GM23338 (cell line): Measurements from ENCODE around the gene SNX5. TPM values are rescaled to one million over a fixed set of nuclear protein-coding genes. Genes with fewer than 3 reads are reported as not detected.
A peak's percentile ranks its signal among the peaks of the same experiment; 100 is the strongest.

Experiments
- ATAC-seq: fragments of 200-7000 bp; cut with Tn5 transposase; 3 replicates; pipeline ENCODE4 v1.9.1; 2020
- DNase-seq: peaks from one replicate; pipeline ENCODE4 v3.0.0-alpha.2; 2015; ENCODE audit warnings: low spot score
- H2AFZ ChIP-seq: fragments of 200-600 bp; sonication (generic); 2 replicates; pipeline ENCODE4 v1.8.0; 2016; ENCODE audit warnings: antibody characterized with exemption, mild to moderate bottlenecking, moderate library complexity
- H3F3A ChIP-seq: fragments of 200-600 bp; sonication (generic); replicated peaks from 2 replicates; pipeline ENCODE4 v1.8.0; 2017; ENCODE audit warnings: antibody characterized with exemption, mixed run types, low read depth
- H3K27ac ChIP-seq: fragments of 200-600 bp; sonication (generic); 2 replicates; pipeline ENCODE4 v1.6.1; 2016; ENCODE audit warnings: low read depth
- H3K27me3 ChIP-seq: fragments of 200-600 bp; sonication (generic); 2 replicates; pipeline ENCODE4 v1.8.0; 2016; ENCODE audit warnings: mild to moderate bottlenecking, mixed run types, moderate library complexity; ENCODE audit not compliant: insufficient read depth
- H3K36me3 ChIP-seq: fragments of 200-600 bp; sonication (generic); 2 replicates; pipeline ENCODE4 v1.8.0; 2016; ENCODE audit warnings: mild to moderate bottlenecking; ENCODE audit not compliant: insufficient read depth
- H3K4me1 ChIP-seq: fragments of 200-600 bp; sonication (generic); 2 replicates; pipeline ENCODE4 v1.8.0; 2016; ENCODE audit warnings: mild to moderate bottlenecking, moderate library complexity; ENCODE audit not compliant: insufficient read depth
- H3K4me2 ChIP-seq: fragments of 200-600 bp; sonication (generic); 2 replicates; pipeline ENCODE4 v1.7.1; 2017; ENCODE audit warnings: mixed run types
- H3K4me3 ChIP-seq: fragments of 200-600 bp; sonication (generic); 2 replicates; pipeline ENCODE4 v1.6.1; 2016; ENCODE audit warnings: mixed run types
- H3K79me2 ChIP-seq: fragments of 200-600 bp; sonication (generic); replicated peaks from 2 replicates; pipeline ENCODE4 v1.8.0; 2017; ENCODE audit warnings: mild to moderate bottlenecking; ENCODE audit not compliant: insufficient read depth
- H3K9me2 ChIP-seq: fragments of 200-600 bp; sonication (generic); 2 replicates; pipeline ENCODE4 v1.8.0; 2017; ENCODE audit not compliant: insufficient read depth
- H4K20me1 ChIP-seq: fragments of 200-600 bp; sonication (generic); replicated peaks from 2 replicates; pipeline ENCODE4 v1.8.0; 2017; ENCODE audit warnings: mild to moderate bottlenecking; ENCODE audit not compliant: insufficient read depth
- H3K27ac Mint-ChIP-seq: 2 replicates; pipeline ENCODE4 v1.8.0; 2020; ENCODE audit warnings: inconsistent platforms, mild to moderate bottlenecking, moderate library complexity, mixed read lengths
- H3K27me3 Mint-ChIP-seq: 3 replicates; pipeline ENCODE4 v1.8.0; 2022; ENCODE audit warnings: low read depth, mild to moderate bottlenecking, moderate library complexity, mixed read lengths, inconsistent platforms; ENCODE audit not compliant: insufficient read depth, poor library complexity
- H3K36me3 Mint-ChIP-seq: 3 replicates; pipeline ENCODE4 v1.8.0; 2021; ENCODE audit warnings: low read depth, mild to moderate bottlenecking, inconsistent platforms, moderate library complexity, mixed read lengths
- H3K4me1 Mint-ChIP-seq: 3 replicates; pipeline ENCODE4 v1.8.0; 2020; ENCODE audit warnings: mild to moderate bottlenecking, inconsistent platforms, mixed read lengths
- H3K4me3 Mint-ChIP-seq: 3 replicates; pipeline ENCODE4 v1.8.0; 2021; ENCODE audit warnings: moderate library complexity, mild to moderate bottlenecking, inconsistent platforms, mixed read lengths
- H3K9me3 Mint-ChIP-seq: 3 replicates; pipeline ENCODE4 v1.8.0; 2020; ENCODE audit warnings: moderate library complexity, mild to moderate bottlenecking, inconsistent platforms, mixed read lengths
- CTCF ChIP-seq, 2 experiments: fragments of 200-600 bp in 1 of 2; sonication (generic) in 1 of 2; conservative IDR thresholded peaks; 2 replicates each; pipeline versions ENCODE4 v1.5.1 to v1.6.1; 2016 to 2017; ENCODE audit warnings: antibody characterized with exemption in 2 of 2, low read depth in 2 of 2, mild to moderate bottlenecking in 2 of 2, moderate library complexity in 1 of 2
- ZNF114 ChIP-seq: fragments of 250-450 bp; sonication (Bioruptor Pico); IDR thresholded peaks from 2 replicates; pipeline ENCODE4 v1.5.0; 2020; ENCODE audit warnings: mild to moderate bottlenecking, moderate library complexity
- ZNF331 ChIP-seq: fragments of 250-450 bp; sonication (Bioruptor Pico); IDR thresholded peaks from 2 replicates; pipeline ENCODE4 v1.5.0; 2020; ENCODE audit warnings: low read depth, mild to moderate bottlenecking, moderate library complexity
- ZNF462 ChIP-seq: fragments of 250-450 bp; sonication (Bioruptor Pico); IDR thresholded peaks from 2 replicates; pipeline ENCODE4 v1.5.0; 2020; ENCODE audit warnings: mild to moderate bottlenecking, moderate library complexity
- polyA plus RNA-seq: library from polyadenylated mRNA; unstranded; fragments of >200 nt; fragmentation: Nextera tagmentation; extraction: Ambion mirVana; gene quantifications from 2 replicates; pipeline ENCODE4 v1.2.1, GENCODE V29; 2016
- small RNA-seq: library from RNA; depleted of rRNA; stranded (forward); fragments of <200 nt; gene quantifications from one replicate; pipeline ENCODE3, GENCODE V24; 2014; ENCODE audit warnings: low replicate concordance
- total RNA-seq: library from RNA; depleted of rRNA; stranded (reverse); fragments of >200 nt; shearing (Covaris generic); gene quantifications from 2 replicates; pipeline ENCODE4 v1.2.3, GENCODE V29; 2014; rRNA removed

SNX5 gene
- total and polyA plus RNA-seq, 2 experiments from 2014 or later: 167 to 287 TPM

GRCh38 chr20:17892189-17892938 lies 76.2 kb downstream of the SNX5 start:
- no peak for TF ChIP-seq CTCF (conservative IDR thresholded peaks at IDR 0.05; ENCODE audit: low read depth in 2 of 2)
- TF ChIP-seq ZNF462 (CRISPR knock-in tag): no peak
- TF ChIP-seq ZNF331 (CRISPR knock-in tag): no peak
- TF ChIP-seq ZNF114 (CRISPR knock-in tag): no peak
- no peaks in the 10 kb centered on the region for H4K20me1 ChIP-seq
- H3K27me3 Mint-ChIP-seq: peaks cover 3% of the 10 kb centered on the region
- no peaks in the 10 kb centered on the region for H3K27me3 ChIP-seq
- no peaks in the 10 kb centered on the region for H3K79me2 ChIP-seq
- H3K4me3 ChIP-seq: no peak overlapping the region
- H3K36me3 Mint-ChIP-seq: peaks cover 26% of the 10 kb centered on the region
- no peak for ATAC-seq
- no peak overlapping the region for H3K27ac ChIP-seq
- H3K36me3 ChIP-seq: 0 out of 2 replicates have a peak, but pooled peaks cover 5% of the 10 kb centered on the region
- no peaks in the 10 kb centered on the region for H3F3A ChIP-seq
- peaks cover 24% of the 10 kb centered on the region for H3K4me1 ChIP-seq
- no peak overlapping the region for H3K27ac Mint-ChIP-seq
- H3K4me1 Mint-ChIP-seq: peaks cover 18% of the 10 kb centered on the region
- no peaks in the 10 kb centered on the region; the same call in 1 of the 2 replicates for H3K9me2 ChIP-seq
- H3K4me2 ChIP-seq: no peak overlapping the region
- no peak overlapping the region for H3K4me3 Mint-ChIP-seq
- no peak overlapping the region for H2AFZ ChIP-seq
- no peak for DNase-seq
- peaks cover 41% of the 10 kb centered on the region for H3K9me3 Mint-ChIP-seq

Small RNA genes within 50 kb of the gene (small RNA-seq; reads per million reads assigned to genes)
- gene RNU6-192P: not detected
- gene SNORD17: 259 reads per million, percentile 99 among the genes with 10 or more reads in this experiment

Other genes with a start within 250 kb of the SNX5 start
- gene MGME1, start 224 bp upstream of the SNX5 start, total RNA-seq: 41.5 and 43.1 TPM in 2 replicates
- 55.2 and 56.9 TPM in 2 replicates for gene MGME1, start 224 bp upstream of the SNX5 start, polyA plus RNA-seq
- gene OVOL2, start 89.1 kb upstream of the SNX5 start, total RNA-seq: 11.2 and 21.1 TPM in 2 replicates
- gene OVOL2, start 89.1 kb upstream of the SNX5 start, polyA plus RNA-seq: 10.6 and 11.5 TPM in 2 replicates
- 24.6 and 25.0 TPM in 2 replicates for gene KAT14, start 169.1 kb upstream of the SNX5 start, total RNA-seq
- 17.3 and 17.8 TPM in 2 replicates for gene KAT14, start 169.1 kb upstream of the SNX5 start, polyA plus RNA-seq
- gene PET117, start 169.1 kb upstream of the SNX5 start, total RNA-seq: 21.7 and 25.2 TPM in 2 replicates
- gene PET117, start 169.1 kb upstream of the SNX5 start, polyA plus RNA-seq: 36.1 and 41.9 TPM in 2 replicates